Measurements from ENCODE around the gene ARFIP2. TPM values are rescaled to one million over a fixed set of nuclear protein-coding genes. Genes with fewer than 3 reads are reported as not detected.

ARFIP2 gene
- total RNA-seq, 1 donor from 2014 or later: 46.6 TPM

GRCh38 chr11:6440906-6441358, 40.2 kb downstream of the ARFIP2 start, which contains the start of gene HPX:
TSS of gene HPX (minus strand) at chr11:6440987. CDS start at chr11:6440963, 24 bp downstream.
- no peak for DNase-seq

DNA sequence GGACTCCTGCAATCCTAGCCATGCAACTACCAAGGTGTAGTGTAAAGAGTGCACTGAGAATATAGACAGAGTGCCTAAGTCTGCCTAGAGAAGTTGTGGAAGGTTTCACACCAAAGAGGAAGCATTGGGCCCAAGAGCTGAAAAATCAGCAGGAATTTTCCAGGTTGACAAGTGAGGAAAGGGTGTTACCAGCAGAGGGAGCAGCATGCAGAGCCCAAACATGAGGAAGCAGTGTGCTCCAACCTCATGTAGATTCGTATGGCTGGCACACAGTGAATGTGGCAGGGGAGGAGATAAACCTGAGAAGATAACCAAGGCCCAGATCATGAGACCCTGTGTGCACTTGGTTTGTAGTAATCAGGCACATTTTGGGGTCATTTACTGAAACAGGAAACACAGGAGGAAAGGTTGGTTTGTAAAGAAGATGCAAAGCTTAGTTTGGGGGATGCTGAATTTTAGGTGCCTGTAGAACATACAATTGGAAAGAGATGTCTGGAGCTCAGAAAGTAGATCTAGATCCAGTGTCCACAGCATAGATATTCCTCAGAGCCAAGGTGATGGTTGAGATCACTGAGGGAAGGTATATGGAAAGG, 42.1 kb downstream of the ARFIP2 start:
- DNase-seq: peak; percentile 79

DNA sequence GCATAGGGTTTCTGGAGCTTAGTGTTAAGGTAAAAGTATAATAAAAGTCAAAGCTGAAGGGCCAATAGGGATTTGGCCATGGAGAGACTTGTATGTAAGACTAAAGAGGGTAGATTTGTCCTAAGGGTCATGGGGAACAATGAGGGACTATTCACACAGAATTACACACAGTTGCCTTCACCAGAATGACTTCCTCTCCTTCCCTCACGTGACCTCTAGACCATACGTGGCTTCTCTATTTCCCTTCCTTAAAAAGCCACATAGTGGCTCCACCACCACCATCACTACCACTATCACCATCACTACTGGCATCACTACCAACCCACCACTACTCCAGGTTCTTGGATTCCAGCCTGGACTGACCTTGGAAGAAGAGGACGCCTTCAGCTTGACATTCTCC, 43.1 kb downstream of the ARFIP2 start:
- DNase-seq: no peak

- no peak for DNase-seq
These were observed 43.7 kb downstream of the ARFIP2 start for GRCh38 chr11:6437423-6437822.

- no peak for DNase-seq
These were observed 47.0 kb downstream of the ARFIP2 start for GRCh38 chr11:6433998-6434660.

- DNase-seq: no peak
These were observed 49.3 kb downstream of the ARFIP2 start for GRCh38 chr11:6431861-6432260.

- DNase-seq: no peak
These were observed 53.6 kb downstream of the ARFIP2 start for GRCh38 chr11:6427516-6427915.

Other genes starting within 250 kb of the ARFIP2 start
- 9.5 and 15.1 TPM in 2 replicates for gene FHIP1B, start 246.7 kb downstream of the ARFIP2 start, total RNA-seq
- 0.09 TPM in 1 of 2 replicates, not detected in the other for gene CNGA4, start 242.2 kb downstream of the ARFIP2 start, total RNA-seq
- not detected in 2 replicates for gene CCKBR, start 221.5 kb downstream of the ARFIP2 start, total RNA-seq
- gene CAVIN3, start 160.8 kb downstream of the ARFIP2 start, total RNA-seq: 201 and 220 TPM in 2 replicates
- gene SMPD1, start 90.9 kb downstream of the ARFIP2 start, total RNA-seq: 25.2 and 27.6 TPM in 2 replicates
- gene APBB1, start 62.2 kb downstream of the ARFIP2 start, total RNA-seq: 43.9 and 52.9 TPM in 2 replicates
- 0.19 and 0.51 TPM in 2 replicates for gene HPX, start 40.3 kb downstream of the ARFIP2 start, total RNA-seq
- gene TRIM3, start 7.4 kb downstream of the ARFIP2 start, total RNA-seq: 18.4 and 19.8 TPM in 2 replicates
- gene TIMM10B, start 170 bp upstream of the ARFIP2 start, total RNA-seq: 26.4 and 32.5 TPM in 2 replicates
- gene DNHD1, start 15.9 kb upstream of the ARFIP2 start, total RNA-seq: 2.6 and 5.1 TPM in 2 replicates
- 15.1 and 16.0 TPM in 2 replicates for gene RRP8, start 122.3 kb upstream of the ARFIP2 start, total RNA-seq
- gene ILK, start 122.4 kb upstream of the ARFIP2 start, total RNA-seq: 163 and 202 TPM in 2 replicates
- gene TAF10, start 130.9 kb upstream of the ARFIP2 start, total RNA-seq: 27.5 and 34.2 TPM in 2 replicates
- 137 and 197 TPM in 2 replicates for gene TPP1, start 138.1 kb upstream of the ARFIP2 start, total RNA-seq
- gene DCHS1, start 174.5 kb upstream of the ARFIP2 start, total RNA-seq: 61.8 and 81.7 TPM in 2 replicates
- gene MRPL17, start 202.0 kb upstream of the ARFIP2 start, total RNA-seq: 31.2 and 61.6 TPM in 2 replicates

Measured in dermis blood vessel endothelial cell (primary cell).